Measurements from ENCODE around the gene FLT4.

FLT4 gene

GRCh38 chr5:180609817-180610550 lies 39.4 kb downstream of the FLT4 start:
- H3K9ac ChIP-seq, result no peak overlapping the region
- no peak overlapping the region for H3K27ac ChIP-seq
- no peaks in the 10 kb centered on the region for H3K27me3 ChIP-seq
- no peak overlapping the region for H3K4me3 ChIP-seq
- TF ChIP-seq Cebpa-rat (IDR thresholded peaks at IDR 0.05), result no peak
- H3K9me3 ChIP-seq, result no peaks in the 10 kb centered on the region
- H4K20me1 ChIP-seq, result no peaks in the 10 kb centered on the region
- H3K4me2 ChIP-seq, result no peak overlapping the region
- no peaks in the 10 kb centered on the region for H3K4me1 ChIP-seq
- H3K36me3 ChIP-seq, result no peaks in the 10 kb centered on the region

- H3K36me3 ChIP-seq, result no peaks in the 10 kb centered on the region
- no peak overlapping the region for H3K9ac ChIP-seq
- no peak overlapping the region for H3K27ac ChIP-seq
- H3K27me3 ChIP-seq, result no peaks in the 10 kb centered on the region
- no peak overlapping the region for H3K4me3 ChIP-seq
- H3K4me1 ChIP-seq, result no peaks in the 10 kb centered on the region
- H3K9me3 ChIP-seq, result no peaks in the 10 kb centered on the region
- no peak overlapping the region for H3K4me2 ChIP-seq
- no peaks in the 10 kb centered on the region for H4K20me1 ChIP-seq
- TF ChIP-seq Cebpa-rat (IDR thresholded peaks at IDR 0.05), result no peak
These were observed 40.0 kb downstream of the FLT4 start for GRCh38 chr5:180609386-180609785.

- H3K4me1 ChIP-seq, result no peaks in the 10 kb centered on the region
- no peaks in the 10 kb centered on the region for H3K27me3 ChIP-seq
- no peaks in the 10 kb centered on the region for H3K36me3 ChIP-seq
- no peak overlapping the region for H3K9ac ChIP-seq
- H4K20me1 ChIP-seq, result no peaks in the 10 kb centered on the region
- no peak overlapping the region for H3K27ac ChIP-seq
- H3K9me3 ChIP-seq, result no peaks in the 10 kb centered on the region
- no peak overlapping the region for H3K4me2 ChIP-seq
- TF ChIP-seq Cebpa-rat (IDR thresholded peaks at IDR 0.05), result no peak
- no peak overlapping the region for H3K4me3 ChIP-seq
These were observed 40.7 kb downstream of the FLT4 start for GRCh38 chr5:180608572-180609310.

GRCh38 chr5:180607861-180608571 lies 41.4 kb downstream of the FLT4 start:
- Histone ChIP-seq H3K27me3 (no peaks in the 10 kb centered on the region), H3K27ac (no peak overlapping the region)
- no peak for TF ChIP-seq Cebpa-rat (IDR thresholded peaks at IDR 0.05)

GRCh38 chr5:180606215-180606785 lies 43.1 kb downstream of the FLT4 start:
- H3K4me1 ChIP-seq, result no peaks in the 10 kb centered on the region
- no peak overlapping the region for H3K9ac ChIP-seq
- no peak overlapping the region for H3K4me2 ChIP-seq
- H3K27ac ChIP-seq, result no peak overlapping the region
- TF ChIP-seq Cebpa-rat (IDR thresholded peaks at IDR 0.05), result no peak
- H3K27me3 ChIP-seq, result no peaks in the 10 kb centered on the region
- H3K4me3 ChIP-seq, result no peak overlapping the region
- H3K36me3 ChIP-seq, result no peaks in the 10 kb centered on the region
- no peaks in the 10 kb centered on the region for H4K20me1 ChIP-seq
- no peaks in the 10 kb centered on the region for H3K9me3 ChIP-seq

More at GRCh38 chr5:180607861-180608571, 41.4 kb downstream of the FLT4 start:
- Histone ChIP-seq H3K4me3 (no peak overlapping the region), H3K36me3 (no peaks in the 10 kb centered on the region), H3K9me3 (no peaks in the 10 kb centered on the region), H3K9ac (no peak overlapping the region), H4K20me1 (no peaks in the 10 kb centered on the region), H3K4me1 (no peaks in the 10 kb centered on the region), H3K4me2 (no peak overlapping the region)

GRCh38 chr5:180605554-180606214 lies 43.7 kb downstream of the FLT4 start:
- Histone ChIP-seq H3K36me3 (no peaks in the 10 kb centered on the region), H3K9me3 (no peaks in the 10 kb centered on the region), H4K20me1 (no peaks in the 10 kb centered on the region), H3K27me3 (no peaks in the 10 kb centered on the region), H3K4me1 (peaks cover under 1% of the 10 kb centered on the region; the same call in 1 of the 2 replicates), H3K4me3 (no peak overlapping the region), H3K27ac (no peak overlapping the region), H3K9ac (no peak overlapping the region), H3K4me2 (no peak overlapping the region)
- TF ChIP-seq Cebpa-rat (IDR thresholded peaks at IDR 0.05), result no peak

GRCh38 chr5:180604271-180604670 lies 45.1 kb downstream of the FLT4 start:
- Histone ChIP-seq H3K9me3 (no peaks in the 10 kb centered on the region), H3K27me3 (no peaks in the 10 kb centered on the region), H3K27ac (no peak overlapping the region), H3K9ac (no peak overlapping the region), H3K36me3 (no peaks in the 10 kb centered on the region), H3K4me1 (peaks cover 14% of the 10 kb centered on the region), H3K4me2 (no peak overlapping the region), H4K20me1 (no peaks in the 10 kb centered on the region), H3K4me3 (no peak overlapping the region)
- TF ChIP-seq Cebpa-rat (IDR thresholded peaks at IDR 0.05), result no peak

DNA sequence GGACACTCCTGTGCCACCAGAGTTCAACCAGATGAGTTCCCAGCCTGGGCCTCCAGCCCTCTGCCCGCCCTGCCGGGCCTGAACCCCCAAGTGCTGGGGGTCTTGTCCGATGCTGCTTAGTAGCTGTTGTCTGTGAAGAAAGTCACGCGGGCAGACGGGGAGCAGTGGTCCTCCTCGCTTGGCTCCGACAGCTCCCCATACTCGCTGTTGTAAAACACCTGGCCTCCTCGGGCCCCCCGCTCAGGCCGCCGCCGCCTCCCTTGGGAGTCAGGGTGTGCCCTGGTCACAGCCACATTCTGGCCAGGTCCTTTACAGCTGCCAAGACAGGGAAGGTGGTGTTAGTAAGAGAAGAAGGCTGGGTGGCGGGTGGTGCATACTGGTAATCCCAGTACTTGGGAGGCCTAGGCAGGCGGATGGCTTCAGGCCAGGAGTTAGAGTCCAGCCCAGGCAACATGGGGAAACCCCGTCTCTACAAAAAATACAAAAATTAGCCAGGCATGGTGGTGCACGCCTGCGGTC lies 46.3 kb downstream of the FLT4 start:
- H3K4me1 ChIP-seq, result peaks cover 24% of the 10 kb centered on the region
- no peaks in the 10 kb centered on the region for H3K27me3 ChIP-seq
- H3K4me2 ChIP-seq, result no peak overlapping the region
- H3K9me3 ChIP-seq, result no peaks in the 10 kb centered on the region
- no peak overlapping the region for H3K27ac ChIP-seq
- TF ChIP-seq Cebpa-rat (IDR thresholded peaks at IDR 0.05), result no peak
- no peaks in the 10 kb centered on the region for H3K36me3 ChIP-seq
- no peaks in the 10 kb centered on the region for H4K20me1 ChIP-seq
- no peak overlapping the region for H3K9ac ChIP-seq
- H3K4me3 ChIP-seq, result no peak overlapping the region

GRCh38 chr5:180602481-180603075 lies 46.8 kb downstream of the FLT4 start:
- Histone ChIP-seq H3K27me3 (no peaks in the 10 kb centered on the region), H3K9ac (no peak overlapping the region), H3K4me1 (peaks cover 29% of the 10 kb centered on the region), H4K20me1 (no peaks in the 10 kb centered on the region), H3K27ac (no peak overlapping the region), H3K36me3 (no peaks in the 10 kb centered on the region), H3K4me3 (no peak overlapping the region), H3K9me3 (no peaks in the 10 kb centered on the region), H3K4me2 (no peak overlapping the region)
- no peak for TF ChIP-seq Cebpa-rat (IDR thresholded peaks at IDR 0.05)

Data from BLaER1 (cell line).